Fibroblast of lung (primary cell): ENCODE measurements around the gene CTRB1. TPM values are rescaled to one million over a fixed set of nuclear protein-coding genes. Genes with fewer than 3 reads are reported as not detected.
"Not testable (repeated sequence)": the region's sequence is repeated elsewhere in the genome, so short reads cannot be mapped to it uniquely, and the experiment has no call there.

ENCODE experiments used
- DNase-seq, 2 donors: peaks; one replicate each; pipeline versions ENCODE4 v3.0.0 to v3.0.0-alpha.2; 2010; ENCODE audit warnings: low read depth in 2 of 2
- H2AFZ ChIP-seq: 2 replicates; pipeline ENCODE4 v1.5.1; 2012; ENCODE audit warnings: low read length, control low read depth, inconsistent platforms
- H3K27ac ChIP-seq: 2 replicates; pipeline ENCODE4 v1.5.1; 2011; ENCODE audit warnings: low read length, control low read depth; ENCODE audit not compliant: insufficient read depth
- H3K27me3 ChIP-seq: 2 replicates; pipeline ENCODE4 v1.5.1; 2011; ENCODE audit warnings: mild to moderate bottlenecking, low read length; ENCODE audit not compliant: control insufficient read depth, insufficient read depth
- H3K36me3 ChIP-seq: 2 replicates; pipeline ENCODE4 v1.5.1; 2011; ENCODE audit warnings: low read length; ENCODE audit not compliant: control insufficient read depth, insufficient read depth
- H3K4me1 ChIP-seq: 2 replicates; pipeline ENCODE4 v1.5.1; 2011; ENCODE audit warnings: low read length; ENCODE audit not compliant: control insufficient read depth, insufficient read depth; ENCODE audit errors: extremely low read depth
- H3K4me2 ChIP-seq: 2 replicates; pipeline ENCODE4 v1.5.1; 2011; ENCODE audit warnings: low read length, control low read depth; ENCODE audit not compliant: insufficient read depth; ENCODE audit errors: extremely low read depth
- H3K4me3 ChIP-seq, 4 experiments: fragments of 200-600 bp in 1 of 4; sonication (generic) in 1 of 4; replicated peaks in 1 of 4; 2 replicates each; pipeline ENCODE4 v1.5.1; 2011 to 2016; ENCODE audit warnings: low read length in 4 of 4, low read depth in 3 of 4, mild to moderate bottlenecking in 3 of 4, control low read depth in 2 of 4, inconsistent platforms in 1 of 4, mixed read lengths in 1 of 4; ENCODE audit not compliant: insufficient read depth in 1 of 4; ENCODE audit errors: control extremely low read depth in 1 of 4
- H3K79me2 ChIP-seq: 2 replicates; pipeline ENCODE4 v1.5.1; 2012; ENCODE audit warnings: mild to moderate bottlenecking, low read length, inconsistent platforms; ENCODE audit not compliant: control insufficient read depth, insufficient read depth
- H3K9ac ChIP-seq: 2 replicates; pipeline ENCODE4 v1.5.1; 2011; ENCODE audit warnings: mild to moderate bottlenecking, low read length, control low read depth; ENCODE audit not compliant: insufficient read depth
- H3K9me3 ChIP-seq: 2 replicates; pipeline ENCODE4 v1.5.1; 2012; ENCODE audit warnings: low read depth, low read length; ENCODE audit not compliant: control insufficient read depth, insufficient read depth
- H4K20me1 ChIP-seq: 2 replicates; pipeline ENCODE4 v1.5.1; 2011; ENCODE audit warnings: low read length; ENCODE audit not compliant: control insufficient read depth, insufficient read depth; ENCODE audit errors: extremely low read depth
- CTCF ChIP-seq, 2 donors: IDR thresholded peaks in 1 of 2; conservative IDR thresholded peaks in 1 of 2; 1 replicate in 1 of 2; 2 replicates in 1 of 2; pipeline ENCODE4 v1.5.1; 2011 to 2012; ENCODE audit warnings: low read length in 2 of 2, control low read depth in 1 of 2, inconsistent platforms in 1 of 2, low read depth in 1 of 2, mild to moderate bottlenecking in 1 of 2
- EZH2 ChIP-seq: IDR thresholded peaks from 2 replicates; pipeline ENCODE4 v1.5.1; 2012; ENCODE audit warnings: low read length, control low read depth, mild to moderate bottlenecking; ENCODE audit errors: missing control alignments
- polyA plus RNA-seq, 2 donors: library from polyadenylated mRNA; depleted of rRNA in 1 of 2; stranded (reverse) in 1 of 2; unstranded in 1 of 2; fragments of >200 nt; gene quantifications; 2 replicates each; pipeline ENCODE4 v1.2.1, GENCODE V29; 2011 to 2012; ENCODE audit warnings: missing spikeins in 1 of 2
- total RNA-seq: library from RNA; depleted of rRNA; stranded (reverse); fragments of >200 nt; gene quantifications from 2 replicates; pipeline ENCODE4 v1.2.1, GENCODE V29; 2014

Gene CTRB1
- total and polyA plus RNA-seq, 2 donors (not counting 1 experiment from before 2014, with no cell fraction given) = not detected

- H4K20me1 ChIP-seq = no peaks in the 10 kb centered on the region
- H3K4me2 ChIP-seq = no peak overlapping the region
- no peaks in the 10 kb centered on the region for H3K4me1 ChIP-seq
- no peaks in the 10 kb centered on the region for H3K9me3 ChIP-seq
- H3K4me3 ChIP-seq = no peak overlapping the region
- no peak for DNase-seq
- TF ChIP-seq CTCF (conservative IDR thresholded peaks at IDR 0.05 in 1 of 2, IDR thresholded peaks at IDR 0.05 in 1 of 2; ENCODE audit: low read depth in 1 of 2, low read length in 2 of 2) (no peak), EZH2 (no peak)
- no peaks in the 10 kb centered on the region for H3K36me3 ChIP-seq
- no peak overlapping the region for H3K9ac ChIP-seq
- no peak overlapping the region for H3K27ac ChIP-seq
- no peak overlapping the region for H2AFZ ChIP-seq
- H3K27me3 ChIP-seq = no peaks in the 10 kb centered on the region
- no peaks in the 10 kb centered on the region for H3K79me2 ChIP-seq
Measured at GRCh38 chr16:75203667-75204409, 14.9 kb upstream of the CTRB1 start.

- no peaks in the 10 kb centered on the region for H3K36me3 ChIP-seq
- no peak for DNase-seq
- H3K4me3 ChIP-seq = no peak overlapping the region
- no peak overlapping the region for H3K27ac ChIP-seq
- no peak overlapping the region for H3K4me2 ChIP-seq
- H4K20me1 ChIP-seq = no peaks in the 10 kb centered on the region
- no peaks in the 10 kb centered on the region for H3K79me2 ChIP-seq
- no peaks in the 10 kb centered on the region for H3K27me3 ChIP-seq
- no peaks in the 10 kb centered on the region for H3K4me1 ChIP-seq
- no peaks in the 10 kb centered on the region for H3K9me3 ChIP-seq
- no peak overlapping the region for H3K9ac ChIP-seq
- no peak overlapping the region for H2AFZ ChIP-seq
- TF ChIP-seq EZH2 = no peak
- TF ChIP-seq CTCF (conservative IDR thresholded peaks at IDR 0.05 in 1 of 2, IDR thresholded peaks at IDR 0.05 in 1 of 2; ENCODE audit: low read depth in 1 of 2, low read length in 2 of 2) = no peak
Measured at GRCh38 chr16:75204410-75204758, 14.4 kb upstream of the CTRB1 start.

GRCh38 chr16:75204905-75205304 lies 13.9 kb upstream of the CTRB1 start:
- not testable (repeated sequence) for H3K9me3 ChIP-seq, H4K20me1 ChIP-seq, H3K4me1 ChIP-seq, H2AFZ ChIP-seq, H3K4me2 ChIP-seq, H3K9ac ChIP-seq, H3K79me2 ChIP-seq, H3K27me3 ChIP-seq, H3K27ac ChIP-seq, H3K4me3 ChIP-seq, H3K36me3 ChIP-seq, DNase-seq

GRCh38 chr16:75205438-75205837 lies 13.3 kb upstream of the CTRB1 start:
- H3K9me3 ChIP-seq, H3K36me3 ChIP-seq, H3K4me3 ChIP-seq, H2AFZ ChIP-seq, H3K4me1 ChIP-seq, H3K4me2 ChIP-seq, H3K27ac ChIP-seq, H3K27me3 ChIP-seq, DNase-seq, H3K79me2 ChIP-seq, H3K9ac ChIP-seq, H4K20me1 ChIP-seq: not testable (repeated sequence)

- not testable (repeated sequence) for H3K27me3 ChIP-seq, H3K4me2 ChIP-seq, DNase-seq, H3K4me1 ChIP-seq, H3K79me2 ChIP-seq, H3K9me3 ChIP-seq, H4K20me1 ChIP-seq, H3K9ac ChIP-seq, H3K4me3 ChIP-seq, H3K36me3 ChIP-seq, H2AFZ ChIP-seq, H3K27ac ChIP-seq
Measured at GRCh38 chr16:75205961-75206748, 12.6 kb upstream of the CTRB1 start.
